Parathyroid adenoma (tissue), 2 donors: Measurements from ENCODE around the gene NMNAT2.

Experiments
- H2AFZ ChIP-seq: fragments of 300-600 bp; sonication (generic); one replicate; pipeline ENCODE4 v1.7.0; 2017; ENCODE audit warnings: antibody characterized with exemption, mild to moderate bottlenecking
- H3K27ac ChIP-seq: fragments of 300-600 bp; sonication (generic); one replicate; pipeline ENCODE4 v1.7.0; 2017
- H3K27me3 ChIP-seq: fragments of 300-600 bp; sonication (generic); one replicate; pipeline ENCODE4 v1.7.0; 2017; ENCODE audit warnings: low read length; ENCODE audit not compliant: control insufficient read depth, insufficient read depth
- H3K36me3 ChIP-seq: fragments of 300-600 bp; sonication (generic); one replicate; pipeline ENCODE4 v1.7.0; 2017; ENCODE audit warnings: low read length; ENCODE audit not compliant: control insufficient read depth, insufficient read depth
- H3K4me1 ChIP-seq: fragments of 300-600 bp; sonication (generic); one replicate; pipeline ENCODE4 v1.7.0; 2017; ENCODE audit warnings: control low read depth
- H3K4me2 ChIP-seq: fragments of 300-600 bp; sonication (generic); one replicate; pipeline ENCODE4 v1.7.0; 2017; ENCODE audit warnings: low read length
- H3K4me3 ChIP-seq: fragments of 300-600 bp; sonication (generic); one replicate; pipeline ENCODE4 v1.7.0; 2017; ENCODE audit warnings: low read depth, low read length
- H3K79me2 ChIP-seq: fragments of 300-600 bp; sonication (generic); one replicate; pipeline ENCODE4 v1.7.0; 2017; ENCODE audit warnings: control low read depth
- H3K9ac ChIP-seq: fragments of 300-600 bp; sonication (generic); one replicate; pipeline ENCODE4 v1.7.0; 2017; ENCODE audit warnings: mild to moderate bottlenecking
- H3K9me3 ChIP-seq: fragments of 300-600 bp; sonication (generic); one replicate; pipeline ENCODE4 v1.7.0; 2017; ENCODE audit warnings: low read length; ENCODE audit not compliant: control insufficient read depth
- CTCF ChIP-seq: fragments of 300-600 bp; sonication (generic); IDR thresholded peaks from one replicate; pipeline ENCODE4 v1.7.0; 2017; ENCODE audit warnings: antibody characterized with exemption, mild to moderate bottlenecking
- donor health status: primary hyperparathyroidism.

NMNAT2 gene

GRCh38 chr1:183372586-183373230 is 45.5 kb downstream of the NMNAT2 start:
- Histone ChIP-seq H3K9me3 (no peaks in the 10 kb centered on the region), H3K4me3 (no peak overlapping the region), H3K4me1 (no peaks in the 10 kb centered on the region), H2AFZ (no peak overlapping the region), H3K36me3 (no peaks in the 10 kb centered on the region), H3K27ac (no peak overlapping the region), H3K79me2 (peaks cover 5% of the 10 kb centered on the region), H3K9ac (no peak overlapping the region), H3K27me3 (no peaks in the 10 kb centered on the region), H3K4me2 (no peak overlapping the region)
- TF ChIP-seq CTCF, result no peak

GRCh38 chr1:183370399-183371058 is 47.7 kb downstream of the NMNAT2 start:
- Histone ChIP-seq H3K9me3 (no peaks in the 10 kb centered on the region), H3K4me1 (no peaks in the 10 kb centered on the region), H2AFZ (no peak overlapping the region), H3K9ac (no peak overlapping the region), H3K36me3 (no peaks in the 10 kb centered on the region), H3K27me3 (no peaks in the 10 kb centered on the region), H3K79me2 (peaks cover under 1% of the 10 kb centered on the region), H3K4me2 (no peak overlapping the region), H3K27ac (no peak overlapping the region), H3K4me3 (no peak overlapping the region)
- no peak for TF ChIP-seq CTCF

- Histone ChIP-seq H3K27ac (no peak overlapping the region), H3K4me3 (no peak overlapping the region), H3K4me2 (no peak overlapping the region), H3K27me3 (no peaks in the 10 kb centered on the region), H3K36me3 (no peaks in the 10 kb centered on the region), H3K79me2 (no peaks in the 10 kb centered on the region), H2AFZ (no peak overlapping the region), H3K9ac (no peak overlapping the region), H3K4me1 (no peaks in the 10 kb centered on the region), H3K9me3 (no peaks in the 10 kb centered on the region)
- TF ChIP-seq CTCF, result no peak
These were observed 49.7 kb downstream of the NMNAT2 start for GRCh38 chr1:183368213-183369108.

- H3K9ac ChIP-seq, result no peak overlapping the region
- no peak overlapping the region for H2AFZ ChIP-seq
- no peaks in the 10 kb centered on the region for H3K79me2 ChIP-seq
- H3K4me1 ChIP-seq, result no peaks in the 10 kb centered on the region
- H3K36me3 ChIP-seq, result no peaks in the 10 kb centered on the region
- no peaks in the 10 kb centered on the region for H3K27me3 ChIP-seq
- no peak overlapping the region for H3K4me2 ChIP-seq
- TF ChIP-seq CTCF, result no peak
- no peak overlapping the region for H3K4me3 ChIP-seq
- H3K27ac ChIP-seq, result no peak overlapping the region
- no peaks in the 10 kb centered on the region for H3K9me3 ChIP-seq
These were observed 52.1 kb downstream of the NMNAT2 start for GRCh38 chr1:183366116-183366515.
